GM18867 (cell line): Measurements from ENCODE around the gene ZNF786.
"Not testable (repeated sequence)": the region's sequence is repeated elsewhere in the genome, so short reads cannot be mapped to it uniquely, and the experiment has no call there.

ENCODE experiments used
- ATAC-seq: cut with Tn5 transposase; IDR thresholded peaks from one replicate; pipeline ENCODE4 v1.9.1; 2021; ENCODE audit warnings: mild to moderate bottlenecking, moderate library complexity; ENCODE audit not compliant: unreplicated experiment

Gene ZNF786

GRCh38 chr7:149081914-149082313 lies 8.6 kb downstream of the ZNF786 start:
- no peak for ATAC-seq

GRCh38 chr7:149077594-149077993 lies 12.9 kb downstream of the ZNF786 start:
- ATAC-seq, result no peak

GRCh38 chr7:149075286-149075685 lies 15.2 kb downstream of the ZNF786 start:
- ATAC-seq, result no peak

GRCh38 chr7:149074116-149074885 lies 16.2 kb downstream of the ZNF786 start:
- ATAC-seq, result no peak

- ATAC-seq, result no peak
These were observed 18.1 kb downstream of the ZNF786 start for GRCh38 chr7:149072438-149072775.

- no peak for ATAC-seq
These were observed 18.7 kb downstream of the ZNF786 start for GRCh38 chr7:149071641-149072437.

- no peak for ATAC-seq
These were observed 19.3 kb downstream of the ZNF786 start for GRCh38 chr7:149071182-149071635.

GRCh38 chr7:149070372-149071125 lies 20.0 kb downstream of the ZNF786 start:
- ATAC-seq, result no peak

GRCh38 chr7:149067869-149068268 lies 22.6 kb downstream of the ZNF786 start:
- no peak for ATAC-seq

GRCh38 chr7:149063476-149063875 lies 27.0 kb downstream of the ZNF786 start:
- ATAC-seq, result no peak

- ATAC-seq, result not testable (repeated sequence)
These were observed 28.2 kb downstream of the ZNF786 start for GRCh38 chr7:149062217-149062899.

- ATAC-seq, result no peak
These were observed 30.4 kb downstream of the ZNF786 start for GRCh38 chr7:149060156-149060555.

- ATAC-seq, result no peak
These were observed 36.6 kb downstream of the ZNF786 start for GRCh38 chr7:149053885-149054284.

GRCh38 chr7:149053384-149053783 lies 37.1 kb downstream of the ZNF786 start:
- ATAC-seq, result no peak

- no peak for ATAC-seq
These were observed 39.6 kb downstream of the ZNF786 start for GRCh38 chr7:149050941-149051340.

- ATAC-seq, result no peak
These were observed 41.7 kb downstream of the ZNF786 start for GRCh38 chr7:149048805-149049204.

- no peak for ATAC-seq
These were observed 44.1 kb downstream of the ZNF786 start for GRCh38 chr7:149046416-149046815.

GRCh38 chr7:149043936-149044335 lies 46.6 kb downstream of the ZNF786 start:
- no peak for ATAC-seq

GRCh38 chr7:149041350-149041749 lies 49.2 kb downstream of the ZNF786 start:
- no peak for ATAC-seq

- ATAC-seq, result not testable (repeated sequence)
These were observed 51.9 kb downstream of the ZNF786 start for GRCh38 chr7:149038641-149039040.

GRCh38 chr7:149036676-149037075 lies 53.8 kb downstream of the ZNF786 start:
- ATAC-seq, result no peak
